ENCODE results near the gene PHYKPL. TPM values are rescaled to one million over a fixed set of nuclear protein-coding genes. Genes with fewer than 3 reads are reported as not detected.

Gene PHYKPL
- total RNA-seq, 2 donors from 2014 or later, result 43.4 to 135 TPM

DNA sequence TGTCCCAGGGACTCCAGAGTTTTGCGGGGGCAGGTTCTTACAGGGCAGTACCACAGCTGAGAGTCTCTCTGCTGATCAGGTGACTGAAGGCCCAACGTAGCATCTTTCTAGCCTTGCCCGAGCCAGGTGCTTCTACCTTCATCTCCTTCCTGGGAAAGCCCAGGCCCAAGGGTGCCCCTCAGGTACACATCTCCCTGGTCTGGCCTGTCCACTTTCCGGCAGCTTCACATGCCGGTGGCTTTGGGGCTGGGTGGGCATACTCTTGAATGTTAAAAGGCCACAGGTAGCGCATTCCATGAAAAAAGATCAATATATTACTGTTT is 5.7 kb upstream of the PHYKPL start:
- no peaks in the 10 kb centered on the region for H3K4me1 ChIP-seq (replicated peaks)
- no peak for DNase-seq (ENCODE audit: low spot score)
- WGBS, result 98% methylated on average over 6 of the region's 6 CpGs

DNA sequence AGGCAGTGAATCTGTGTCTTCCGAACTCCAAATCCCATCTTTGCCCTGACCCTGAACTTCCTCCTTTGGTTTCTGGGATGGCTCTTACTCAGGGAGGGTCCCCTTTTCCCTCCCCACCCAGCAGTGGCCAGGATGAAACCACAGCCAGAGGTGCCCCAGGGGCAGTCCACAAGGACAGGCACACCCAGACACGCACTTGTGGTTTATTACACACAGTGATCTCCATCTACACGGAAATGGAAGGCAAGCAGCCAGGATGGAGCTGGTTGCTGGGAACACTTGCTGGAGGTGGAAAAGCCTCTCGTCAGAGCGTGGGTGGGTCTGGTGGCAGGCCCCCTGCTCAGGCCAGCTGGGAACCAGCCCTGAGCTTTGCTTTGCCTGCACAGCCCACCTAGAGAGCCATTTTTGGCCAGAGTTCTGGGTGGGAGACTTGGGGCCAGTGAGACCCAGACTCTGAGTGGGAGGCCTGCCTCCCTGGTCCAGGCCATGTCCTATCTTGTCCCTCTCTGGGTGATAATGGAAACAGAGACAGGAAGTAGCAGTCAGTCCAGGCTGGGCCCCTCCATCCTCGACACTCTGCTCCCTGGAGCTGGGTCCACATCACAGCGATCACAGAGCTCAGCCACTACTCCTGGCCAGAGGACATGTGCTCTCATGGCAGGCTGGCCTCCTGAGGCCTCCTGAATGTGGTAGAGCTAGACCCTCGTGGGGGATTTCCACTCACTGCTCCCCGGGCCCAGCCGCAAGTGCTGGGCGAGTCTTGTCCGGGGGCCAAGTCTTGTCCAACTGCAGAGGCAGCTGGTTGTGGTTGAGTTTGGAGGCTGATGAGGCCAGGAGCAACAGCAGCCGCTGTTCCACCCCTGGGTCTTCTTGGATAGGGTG is 5.1 kb upstream of the PHYKPL start:
- no peak overlapping the region for H3K4me3 ChIP-seq
- WGBS, result 61% methylated on average over 8 of the region's 13 CpGs

More for the DNA sequence above, 5.7 kb upstream of the PHYKPL start:
- Histone ChIP-seq H3K27ac (no peak overlapping the region), H3K4me3 (no peak overlapping the region), H3K9me3 (no peaks in the 10 kb centered on the region), H3K27me3 (replicated peaks; ENCODE audit: insufficient read depth) (no peaks in the 10 kb centered on the region), H3K36me3 (no peaks in the 10 kb centered on the region)
- intact Hi-C loops (cut with DNase I), result no loop called here
- TF ChIP-seq POLR2AphosphoS5 (IDR thresholded peaks at IDR 0.05), result no peak
- TF ChIP-seq POLR2A (IDR thresholded peaks at IDR 0.05), result no peak
- TF ChIP-seq CTCF (IDR thresholded peaks at IDR 0.05), result no peak

DNA sequence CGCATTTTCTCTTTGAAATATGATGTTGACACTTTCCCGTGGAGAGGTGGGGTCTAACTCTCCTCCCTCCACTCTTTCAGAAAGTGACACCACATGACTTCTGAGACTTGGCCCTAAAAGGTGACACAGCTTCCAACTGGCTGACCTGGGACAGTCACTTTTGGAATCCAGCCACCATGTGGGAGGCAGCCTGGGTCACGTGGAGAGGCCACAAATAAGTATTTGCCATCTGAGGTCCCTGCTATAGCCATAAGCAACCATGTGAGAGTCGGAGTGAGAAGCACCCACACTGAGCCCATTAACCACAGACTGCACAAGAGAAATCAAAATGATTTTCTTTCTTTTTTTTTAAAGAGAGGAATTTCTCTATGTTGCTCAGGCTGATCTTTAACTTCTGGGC is 4.1 kb upstream of the PHYKPL start:
- Histone ChIP-seq H3K27me3 (replicated peaks; ENCODE audit: insufficient read depth) (no peaks in the 10 kb centered on the region), H3K4me3 (no peak overlapping the region), H3K27ac (no peak overlapping the region), H3K9me3 (no peaks in the 10 kb centered on the region), H3K36me3 (no peaks in the 10 kb centered on the region), H3K4me1 (replicated peaks) (peaks cover 2% of the 10 kb centered on the region)
- WGBS, result 57% methylated on average over 4 of the region's 4 CpGs
- intact Hi-C loops (cut with DNase I), result no loop called here
- DNase-seq (ENCODE audit: low spot score), result no peak
- TF ChIP-seq POLR2A (IDR thresholded peaks at IDR 0.05) (no peak), CTCF (IDR thresholded peaks at IDR 0.05) (no peak), POLR2AphosphoS5 (IDR thresholded peaks at IDR 0.05) (no peak)

More for the DNA sequence above, 5.1 kb upstream of the PHYKPL start:
- TF ChIP-seq POLR2AphosphoS5 (IDR thresholded peaks at IDR 0.05) (no peak), CTCF (IDR thresholded peaks at IDR 0.05) (no peak), POLR2A (IDR thresholded peaks at IDR 0.05) (no peak)
- intact Hi-C loops (cut with DNase I), result no loop called here
- no peaks in the 10 kb centered on the region for H3K27me3 ChIP-seq (replicated peaks; ENCODE audit: insufficient read depth)
- no peaks in the 10 kb centered on the region for H3K36me3 ChIP-seq
- no peaks in the 10 kb centered on the region for H3K4me1 ChIP-seq (replicated peaks)
- H3K9me3 ChIP-seq, result no peaks in the 10 kb centered on the region
- no peak overlapping the region for H3K27ac ChIP-seq
- no peak for DNase-seq (ENCODE audit: low spot score)

GRCh38 chr5:178236126-178236525 is 3.5 kb upstream of the PHYKPL start:
- intact Hi-C loops (cut with DNase I), result no loop called here
- WGBS, result 91% methylated on average over 9 of the region's 9 CpGs
- Histone ChIP-seq H3K4me3 (no peak overlapping the region), H3K27me3 (replicated peaks; ENCODE audit: insufficient read depth) (no peaks in the 10 kb centered on the region), H3K4me1 (replicated peaks) (peaks cover 8% of the 10 kb centered on the region), H3K9me3 (no peaks in the 10 kb centered on the region), H3K36me3 (no peaks in the 10 kb centered on the region), H3K27ac (no peak overlapping the region)
- DNase-seq (ENCODE audit: low spot score), result no peak
- TF ChIP-seq POLR2AphosphoS5 (IDR thresholded peaks at IDR 0.05) (no peak), POLR2A (IDR thresholded peaks at IDR 0.05) (no peak), CTCF (IDR thresholded peaks at IDR 0.05) (no peak)

- WGBS, result 90% methylated on average over 3 of the region's 3 CpGs
- Histone ChIP-seq H3K9me3 (no peaks in the 10 kb centered on the region), H3K27me3 (replicated peaks; ENCODE audit: insufficient read depth) (no peaks in the 10 kb centered on the region), H3K27ac (no peak overlapping the region), H3K4me3 (no peak overlapping the region), H3K36me3 (no peaks in the 10 kb centered on the region), H3K4me1 (replicated peaks) (peaks cover 12% of the 10 kb centered on the region)
- TF ChIP-seq POLR2A (IDR thresholded peaks at IDR 0.05) (no peak), CTCF (IDR thresholded peaks at IDR 0.05) (no peak), POLR2AphosphoS5 (IDR thresholded peaks at IDR 0.05) (no peak)
- DNase-seq (ENCODE audit: low spot score), result no peak
- intact Hi-C loops (cut with DNase I), result no loop called here
Measured at GRCh38 chr5:178235588-178235974, 3.0 kb upstream of the PHYKPL start.

Data from prostate gland (tissue), 2 donors.